Measurements from ENCODE around the gene PTPRN2. TPM values are rescaled to one million over a fixed set of nuclear protein-coding genes. Genes with fewer than 3 reads are reported as not detected.

The PTPRN2 gene
- total and polyA plus RNA-seq, 7 donors: 3.2 to 7.1 (median 5.5) TPM

DNA sequence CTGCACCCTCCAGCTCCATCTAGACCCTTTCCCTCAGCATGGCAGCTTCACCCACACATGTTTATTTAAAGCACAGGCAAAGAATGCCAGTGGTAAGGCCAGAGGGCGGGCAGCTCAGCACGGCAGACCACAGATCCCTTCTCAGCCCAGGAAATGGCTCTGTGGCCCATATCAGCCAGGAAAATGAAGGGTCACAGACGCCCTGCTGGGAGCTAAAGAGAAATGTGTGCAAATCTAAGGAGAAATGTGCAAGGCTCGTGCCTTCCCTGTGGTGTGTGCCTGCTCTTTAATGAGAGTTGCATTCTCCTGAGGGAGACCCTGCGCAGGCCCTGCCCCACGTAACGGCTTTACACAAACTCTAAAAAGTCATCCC is 23.0 kb downstream of the PTPRN2 start:
- H3K36me3 ChIP-seq: no peaks in the 10 kb centered on the region
- H3K9me3 ChIP-seq: no peaks in the 10 kb centered on the region
- H3K4me1 ChIP-seq: peaks cover 0 to 18% (median 2%) of the 10 kb centered on the region in 4 donors
- no peak overlapping the region for H3K27ac ChIP-seq
- no peak overlapping the region for H3K4me3 ChIP-seq
- intact Hi-C loops (cut with DNase I): no loop called here
- DNase-seq: no peak
- WGBS, 2 donors: 78 to 87% methylated on average over 7 of the region's 7 CpGs
- peaks cover 0 to 23% (median 17%) of the 10 kb centered on the region in 3 donors for H3K27me3 ChIP-seq
- no peak for TF ChIP-seq POLR2A (IDR thresholded peaks at IDR 0.05)

DNA sequence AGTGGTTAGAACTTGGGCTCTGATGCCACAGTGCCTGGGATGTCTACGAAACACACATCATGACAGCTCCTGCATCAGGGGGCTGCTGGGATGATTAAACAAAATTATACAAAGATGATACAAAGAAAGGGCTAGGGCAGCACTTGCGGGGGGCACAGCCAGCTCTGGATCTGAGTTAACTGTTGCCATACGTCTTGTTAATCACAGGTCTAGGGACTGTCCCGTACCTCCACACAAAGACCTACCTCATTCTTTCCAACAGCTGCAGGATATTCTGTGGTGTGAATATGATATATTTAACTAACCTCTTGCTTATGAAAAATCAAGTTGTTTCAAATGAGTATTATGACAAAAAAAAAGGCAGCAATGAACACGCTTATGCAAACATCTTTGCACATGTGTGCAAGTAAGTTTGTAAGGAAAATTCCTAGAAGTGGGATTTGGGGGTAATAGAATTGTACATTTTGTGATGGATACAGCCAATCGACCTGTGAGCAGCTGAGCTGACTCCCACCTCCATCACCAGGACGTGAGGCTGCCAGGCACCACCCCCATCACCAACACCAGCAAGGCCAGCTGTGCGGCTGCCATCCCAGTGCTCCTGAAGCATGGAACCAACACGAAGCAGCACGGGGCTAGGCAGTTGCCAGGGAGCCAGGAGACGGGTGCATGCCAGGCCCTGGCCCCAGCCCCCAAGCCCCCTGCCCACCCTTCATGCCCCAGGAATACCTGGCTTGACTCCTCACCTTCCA is 23.5 kb downstream of the PTPRN2 start:
- H3K27me3 ChIP-seq: peaks cover 0 to 17% (median 11%) of the 10 kb centered on the region in 3 donors
- TF ChIP-seq POLR2AphosphoS5 (IDR thresholded peaks at IDR 0.05) (no peak), POLR2A (IDR thresholded peaks at IDR 0.05) (no peak), EP300 (IDR thresholded peaks at IDR 0.05) (no peak)
- TF ChIP-seq, protein P1, sequence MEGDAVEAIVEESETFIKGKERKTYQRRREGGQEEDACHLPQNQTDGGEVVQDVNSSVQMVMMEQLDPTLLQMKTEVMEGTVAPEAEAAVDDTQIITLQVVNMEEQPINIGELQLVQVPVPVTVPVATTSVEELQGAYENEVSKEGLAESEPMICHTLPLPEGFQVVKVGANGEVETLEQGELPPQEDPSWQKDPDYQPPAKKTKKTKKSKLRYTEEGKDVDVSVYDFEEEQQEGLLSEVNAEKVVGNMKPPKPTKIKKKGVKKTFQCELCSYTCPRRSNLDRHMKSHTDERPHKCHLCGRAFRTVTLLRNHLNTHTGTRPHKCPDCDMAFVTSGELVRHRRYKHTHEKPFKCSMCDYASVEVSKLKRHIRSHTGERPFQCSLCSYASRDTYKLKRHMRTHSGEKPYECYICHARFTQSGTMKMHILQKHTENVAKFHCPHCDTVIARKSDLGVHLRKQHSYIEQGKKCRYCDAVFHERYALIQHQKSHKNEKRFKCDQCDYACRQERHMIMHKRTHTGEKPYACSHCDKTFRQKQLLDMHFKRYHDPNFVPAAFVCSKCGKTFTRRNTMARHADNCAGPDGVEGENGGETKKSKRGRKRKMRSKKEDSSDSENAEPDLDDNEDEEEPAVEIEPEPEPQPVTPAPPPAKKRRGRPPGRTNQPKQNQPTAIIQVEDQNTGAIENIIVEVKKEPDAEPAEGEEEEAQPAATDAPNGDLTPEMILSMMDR (IDR thresholded peaks at IDR 0.05): no peak
- H3K27ac ChIP-seq: no peak overlapping the region
- no peaks in the 10 kb centered on the region for H3K36me3 ChIP-seq
- DNase-seq: no peak
- no peaks in the 10 kb centered on the region for H3K9me3 ChIP-seq
- peaks cover 0 to 18% (median 0%) of the 10 kb centered on the region in 4 donors for H3K4me1 ChIP-seq
- 83 to 85% methylated on average over 11 of the region's 11 CpGs for WGBS, 2 donors
- intact Hi-C loops (cut with DNase I): no loop called here
- H3K4me3 ChIP-seq: no peak overlapping the region

DNA sequence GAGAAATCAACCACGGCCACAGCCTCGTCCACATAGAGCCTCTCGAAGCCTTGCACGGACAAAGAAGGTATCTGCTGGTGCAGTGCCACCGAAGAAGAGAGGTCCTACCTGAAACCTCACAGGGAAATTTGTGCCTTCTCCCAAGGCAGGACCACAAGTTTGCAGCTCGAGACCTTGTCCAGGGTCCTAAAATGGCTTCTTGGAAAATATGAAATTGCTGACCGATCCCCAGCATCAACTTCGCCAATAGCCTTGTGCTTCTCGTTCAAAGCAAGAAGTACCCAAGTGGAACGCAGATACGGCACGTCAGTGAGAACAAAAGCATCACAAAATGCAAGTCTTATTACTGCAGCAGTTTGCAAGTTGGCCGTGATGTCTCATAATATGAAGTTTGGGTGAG is 24.6 kb downstream of the PTPRN2 start:
- TF ChIP-seq, protein P1 (IDR thresholded peaks at IDR 0.05): no peak
- TF ChIP-seq POLR2A (IDR thresholded peaks at IDR 0.05): no peak
- no peak for TF ChIP-seq EP300 (IDR thresholded peaks at IDR 0.05)
- TF ChIP-seq POLR2AphosphoS5 (IDR thresholded peaks at IDR 0.05): no peak
- H3K9me3 ChIP-seq: no peaks in the 10 kb centered on the region
- no peak for DNase-seq
- H3K4me3 ChIP-seq: no peak overlapping the region
- intact Hi-C loops (cut with DNase I): no loop called here
- H3K36me3 ChIP-seq: no peaks in the 10 kb centered on the region
- WGBS, 2 donors: 91 to 93% methylated on average over 13 of the region's 13 CpGs
- peaks cover 0 to 18% (median 0%) of the 10 kb centered on the region in 4 donors for H3K4me1 ChIP-seq
- no peak overlapping the region for H3K27ac ChIP-seq
- H3K27me3 ChIP-seq: peaks cover 0 to 7% (median 6%) of the 10 kb centered on the region in 3 donors

DNA sequence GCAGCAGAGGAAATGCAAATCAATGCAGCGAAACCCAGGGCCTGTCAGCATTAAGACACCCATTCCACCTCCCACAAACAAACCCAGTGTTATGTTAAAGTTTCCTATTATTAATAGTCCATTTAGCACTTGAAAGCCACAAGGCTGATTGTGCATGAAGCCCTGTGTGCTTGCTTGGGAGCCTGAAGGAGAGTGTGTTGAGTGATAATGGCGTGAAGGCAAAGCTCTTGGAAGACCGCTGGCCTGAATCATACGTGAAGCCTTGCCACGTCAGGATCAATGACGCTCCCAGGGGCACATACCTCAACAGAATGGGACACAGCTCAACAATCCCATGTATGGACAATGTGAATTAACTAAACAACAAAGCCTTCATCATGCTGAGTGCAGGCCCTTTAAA is 25.1 kb downstream of the PTPRN2 start:
- no peak for DNase-seq
- H3K9me3 ChIP-seq: no peaks in the 10 kb centered on the region
- H3K27me3 ChIP-seq: peaks cover 0 to 2% (median 2%) of the 10 kb centered on the region in 3 donors
- H3K36me3 ChIP-seq: no peaks in the 10 kb centered on the region
- H3K4me1 ChIP-seq: peaks cover 0 to 17% (median 0%) of the 10 kb centered on the region in 4 donors
- TF ChIP-seq EP300 (IDR thresholded peaks at IDR 0.05) (no peak), POLR2AphosphoS5 (IDR thresholded peaks at IDR 0.05) (no peak), POLR2A (IDR thresholded peaks at IDR 0.05) (no peak)
- TF ChIP-seq, protein P1 (IDR thresholded peaks at IDR 0.05): no peak
- H3K27ac ChIP-seq: no peak overlapping the region
- no peak overlapping the region for H3K4me3 ChIP-seq
- intact Hi-C loops (cut with DNase I): no loop called here
- WGBS, 2 donors: 94 to 95% methylated on average over 6 of the region's 6 CpGs

DNA sequence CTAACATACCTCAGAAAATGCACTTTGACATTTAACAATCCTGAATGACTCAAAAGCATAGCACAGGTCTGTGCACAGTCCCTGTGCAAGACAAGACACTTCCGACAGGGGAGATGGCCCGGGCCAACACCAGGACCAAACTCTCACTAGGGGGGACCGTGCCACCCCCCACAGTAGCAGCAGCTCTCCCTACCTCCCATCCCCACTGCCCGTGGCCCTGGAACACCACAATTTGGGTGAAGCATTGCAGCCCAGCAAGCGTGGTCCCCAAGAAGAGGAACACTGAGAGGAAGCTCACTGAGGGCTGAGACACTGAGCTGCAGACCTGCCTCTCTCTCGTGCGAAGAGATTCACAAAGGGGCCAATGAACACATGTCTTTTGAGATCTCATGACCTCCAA is 26.0 kb downstream of the PTPRN2 start:
- 90 to 94% methylated on average over 7 of the region's 7 CpGs for WGBS, 2 donors
- H3K27me3 ChIP-seq: no peaks in the 10 kb centered on the region

More for the DNA sequence above, 26.0 kb downstream of the PTPRN2 start:
- TF ChIP-seq POLR2AphosphoS5 (IDR thresholded peaks at IDR 0.05) (no peak), EP300 (IDR thresholded peaks at IDR 0.05) (no peak), POLR2A (IDR thresholded peaks at IDR 0.05) (no peak)
- TF ChIP-seq, protein P1 (IDR thresholded peaks at IDR 0.05): no peak
- Histone ChIP-seq H3K4me3 (no peak overlapping the region), H3K36me3 (no peaks in the 10 kb centered on the region), H3K4me1 (peaks cover 0 to 8% (median 0%) of the 10 kb centered on the region in 4 donors), H3K9me3 (no peaks in the 10 kb centered on the region), H3K27ac (no peak overlapping the region)
- intact Hi-C loops (cut with DNase I): no loop called here
- no peak for DNase-seq

Data from sigmoid colon (tissue), 7 donors.